Endothelial cell (in vitro differentiated cells): Measurements from ENCODE around the gene F3. TPM values are rescaled to one million over a fixed set of nuclear protein-coding genes. Genes with fewer than 3 reads are reported as not detected.

Experiments used
- DNase-seq: peaks from one replicate; pipeline ENCODE4 v3.0.0; 2021; ENCODE audit warnings: low spot score
- H3K27ac Mint-ChIP-seq: one replicate; pipeline ENCODE4 v1.8.0; 2021; ENCODE audit warnings: mixed read lengths, inconsistent platforms; ENCODE audit not compliant: unreplicated experiment
- H3K27me3 Mint-ChIP-seq: one replicate; pipeline ENCODE4 v1.8.0; 2021; ENCODE audit warnings: mild to moderate bottlenecking, moderate library complexity, mixed read lengths, inconsistent platforms; ENCODE audit not compliant: unreplicated experiment
- H3K36me3 Mint-ChIP-seq: one replicate; pipeline ENCODE4 v1.8.0; 2021; ENCODE audit warnings: mild to moderate bottlenecking, low read depth, mixed read lengths, inconsistent platforms; ENCODE audit not compliant: unreplicated experiment
- H3K4me1 Mint-ChIP-seq: one replicate; pipeline ENCODE4 v1.8.0; 2021; ENCODE audit warnings: mild to moderate bottlenecking, mixed read lengths, inconsistent platforms; ENCODE audit not compliant: unreplicated experiment
- H3K4me3 Mint-ChIP-seq: one replicate; pipeline ENCODE4 v1.8.0; 2021; ENCODE audit warnings: mild to moderate bottlenecking, mixed read lengths, inconsistent platforms; ENCODE audit not compliant: unreplicated experiment
- H3K9me3 Mint-ChIP-seq: one replicate; pipeline ENCODE4 v1.8.0; 2021; ENCODE audit warnings: mixed read lengths, inconsistent platforms; ENCODE audit not compliant: unreplicated experiment
- CTCF ChIP-seq: fragments of 200-600 bp; sonication (generic); IDR thresholded peaks from one replicate; pipeline ENCODE4 v1.5.0; 2021; ENCODE audit warnings: antibody characterized with exemption; ENCODE audit not compliant: unreplicated experiment
- total RNA-seq: library from RNA; stranded (reverse); fragmentation: NEBNext Ultra II Directional; extraction: Animal tissue kit (Norgen Biotek cat#: 25700); gene quantifications from one replicate; pipeline ENCODE4 v1.2.1, GENCODE V29; 2021; ENCODE audit not compliant: unreplicated experiment

F3 gene
- total RNA-seq, 1 donor from 2014 or later: 1.4 TPM

GRCh38 chr1:94490556-94490955 lies 51.0 kb downstream of the F3 start:
- Mint-ChIP-seq H3K27ac (no peak overlapping the region), H3K4me1 (peaks cover 6% of the 10 kb centered on the region), H3K4me3 (peak overlapping the region; percentile 0), H3K36me3 (peaks cover 30% of the 10 kb centered on the region), H3K9me3 (no peaks in the 10 kb centered on the region), H3K27me3 (no peaks in the 10 kb centered on the region)
- TF ChIP-seq CTCF: no peak
- no peak for DNase-seq

GRCh38 chr1:94486990-94487389 lies 54.6 kb downstream of the F3 start:
- no peak for TF ChIP-seq CTCF
- Mint-ChIP-seq H3K9me3 (no peaks in the 10 kb centered on the region), H3K36me3 (peaks cover 37% of the 10 kb centered on the region), H3K4me3 (no peak overlapping the region), H3K27ac (no peak overlapping the region), H3K4me1 (peaks cover 6% of the 10 kb centered on the region), H3K27me3 (peaks cover 2% of the 10 kb centered on the region)
- DNase-seq: no peak

- TF ChIP-seq CTCF: peak; percentile 78
- no peak overlapping the region for H3K27ac Mint-ChIP-seq
- H3K9me3 Mint-ChIP-seq: no peaks in the 10 kb centered on the region
- peak; percentile 52 for DNase-seq
- no peak overlapping the region for H3K4me3 Mint-ChIP-seq
- H3K27me3 Mint-ChIP-seq: peaks cover 2% of the 10 kb centered on the region
- H3K36me3 Mint-ChIP-seq: peaks cover 31% of the 10 kb centered on the region
- peaks cover 12% of the 10 kb centered on the region for H3K4me1 Mint-ChIP-seq
Measured at GRCh38 chr1:94481473-94481933, 60.1 kb downstream of the F3 start.

- Mint-ChIP-seq H3K4me1 (peaks cover 12% of the 10 kb centered on the region), H3K36me3 (peaks cover 25% of the 10 kb centered on the region), H3K27me3 (peaks cover 2% of the 10 kb centered on the region), H3K9me3 (no peaks in the 10 kb centered on the region), H3K27ac (no peak overlapping the region), H3K4me3 (no peak overlapping the region)
- TF ChIP-seq CTCF: no peak
- DNase-seq: no peak
Measured at GRCh38 chr1:94479682-94480081, 61.9 kb downstream of the F3 start.

Other genes with a start within 250 kb of the F3 start
- gene ABCD3, start 123.4 kb downstream of the F3 start, total RNA-seq: 59.6 TPM